Subcutaneous abdominal adipose tissue (tissue), 5 donors: ENCODE results near the gene ZMYND12.
A peak's percentile ranks its signal among the peaks of the same experiment; 100 is the strongest.
"Not testable (repeated sequence)": the region's sequence is repeated elsewhere in the genome, so short reads cannot be mapped to it uniquely, and the experiment has no call there.

Experiments used
- H3K27ac ChIP-seq: one replicate; pipeline ENCODE4 v1.7.0; 2013; ENCODE audit warnings: low read depth, mild to moderate bottlenecking, inconsistent platforms, low read length, moderate library complexity
- H3K27me3 ChIP-seq, 5 donors: one replicate each; pipeline ENCODE4 v1.7.0; 2013; ENCODE audit warnings: low read length in 5 of 5, inconsistent platforms in 1 of 5; ENCODE audit not compliant: control insufficient read depth in 5 of 5, insufficient read depth in 4 of 5
- H3K36me3 ChIP-seq, 5 donors: one replicate each; pipeline ENCODE4 v1.7.0; 2013; ENCODE audit warnings: low read length in 5 of 5; ENCODE audit not compliant: control insufficient read depth in 5 of 5, insufficient read depth in 5 of 5
- H3K4me1 ChIP-seq, 5 donors: one replicate each; pipeline ENCODE4 v1.7.0; 2013; ENCODE audit warnings: low read length in 5 of 5, mild to moderate bottlenecking in 3 of 5, moderate library complexity in 1 of 5; ENCODE audit not compliant: control insufficient read depth in 5 of 5, insufficient read depth in 5 of 5
- H3K4me3 ChIP-seq, 5 donors: one replicate each; pipeline ENCODE4 v1.7.0; 2013; ENCODE audit warnings: low read length in 5 of 5, low read depth in 1 of 5
- H3K9ac ChIP-seq, 5 donors: one replicate each; pipeline ENCODE4 v1.7.0; 2013; ENCODE audit warnings: low read length in 5 of 5, mild to moderate bottlenecking in 4 of 5, moderate library complexity in 3 of 5
- H3K9me3 ChIP-seq, 5 donors: one replicate each; pipeline ENCODE4 v1.7.0; 2013; ENCODE audit warnings: low read length in 5 of 5; ENCODE audit not compliant: control insufficient read depth in 5 of 5
- donor health status: healthy.
- donor health status: healthy.
- donor health status: healthy.
- donor health status: healthy.
- donor health status: healthy.

ZMYND12 gene, protein sequence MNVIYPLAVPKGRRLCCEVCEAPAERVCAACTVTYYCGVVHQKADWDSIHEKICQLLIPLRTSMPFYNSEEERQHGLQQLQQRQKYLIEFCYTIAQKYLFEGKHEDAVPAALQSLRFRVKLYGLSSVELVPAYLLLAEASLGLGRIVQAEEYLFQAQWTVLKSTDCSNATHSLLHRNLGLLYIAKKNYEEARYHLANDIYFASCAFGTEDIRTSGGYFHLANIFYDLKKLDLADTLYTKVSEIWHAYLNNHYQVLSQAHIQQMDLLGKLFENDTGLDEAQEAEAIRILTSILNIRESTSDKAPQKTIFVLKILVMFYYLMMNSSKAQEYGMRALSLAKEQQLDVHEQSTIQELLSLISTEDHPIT

DNA sequence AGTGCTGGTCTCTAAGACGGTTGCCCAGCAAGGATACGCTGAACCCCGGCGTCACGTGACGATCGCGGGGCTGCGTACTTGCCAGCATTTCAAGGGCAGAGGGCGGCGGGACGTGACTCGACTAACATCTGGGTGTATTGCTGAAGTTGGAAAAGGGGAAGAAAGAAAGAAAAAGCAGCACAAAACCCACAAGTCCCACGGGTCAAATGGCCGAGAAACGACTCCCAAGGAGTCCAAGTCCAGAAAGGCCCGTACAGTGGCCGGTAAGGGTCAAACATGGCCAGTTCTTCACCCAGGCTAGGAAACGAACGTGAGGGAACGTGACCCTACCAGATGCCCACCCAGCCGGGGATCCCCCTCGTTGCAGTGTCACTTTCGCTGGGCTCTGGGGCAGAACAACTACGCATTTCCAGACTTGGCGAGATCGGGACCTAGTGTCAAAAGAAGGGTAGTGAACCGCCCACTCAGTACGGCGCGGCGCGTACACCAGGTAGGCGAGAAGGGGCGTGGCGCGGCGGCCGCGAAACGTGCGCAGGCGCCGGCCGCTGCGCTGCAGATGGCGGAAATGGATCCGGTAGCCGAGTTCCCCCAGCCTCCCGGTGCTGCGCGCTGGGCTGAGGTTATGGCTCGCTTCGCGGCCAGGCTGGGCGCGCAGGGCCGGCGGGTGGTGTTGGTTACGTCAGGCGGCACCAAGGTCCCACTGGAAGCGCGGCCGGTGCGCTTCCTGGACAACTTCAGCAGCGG is at the start of gene ZMYND12, which contains the start of gene PPCS:
Gene ZMYND12 (minus strand): TSS at position 13 of the 744 bp plus-strand sequence. CDS start 25 bp downstream, outside the sequence.
Gene PPCS (plus strand): TSS at position 534 of the 744 bp plus-strand sequence. CDS start 23 bp downstream, at position 557.
- Histone ChIP-seq H3K9me3 (no peaks in the 10 kb centered on the region), H3K4me3 (peak within 1 kb of the TSS; percentile 92 to 98 (median 97)), H3K9ac (peak within 1 kb of the TSS; percentile 89 to 96 (median 90)), H3K27ac (peak within 1 kb of the TSS; percentile 92), H3K4me1 (peaks cover 8 to 22% (median 18%) of the 10 kb centered on the region in 5 donors), H3K36me3 (peaks cover 12 to 30% (median 24%) of the 10 kb centered on the region in 5 donors), H3K27me3 (no peaks in the 10 kb centered on the region)

GRCh38 chr1:42504535-42505128 is 48.8 kb upstream of the ZMYND12 start:
- peaks cover 20 to 61% (median 59%) of the 10 kb centered on the region in 5 donors for H3K9me3 ChIP-seq
- H3K36me3 ChIP-seq, result peaks cover 0 to 26% (median 2%) of the 10 kb centered on the region in 5 donors

GRCh38 chr1:42502031-42502430 is 46.2 kb upstream of the ZMYND12 start:
- Histone ChIP-seq H3K36me3 (peaks cover 2 to 25% (median 9%) of the 10 kb centered on the region in 5 donors), H3K9me3 (peaks cover 18 to 42% (median 37%) of the 10 kb centered on the region in 5 donors)
- H3K4me3 ChIP-seq, H3K27ac ChIP-seq, H3K4me1 ChIP-seq, H3K27me3 ChIP-seq, H3K9ac ChIP-seq: not testable (repeated sequence)

More at GRCh38 chr1:42504535-42505128, 48.8 kb upstream of the ZMYND12 start:
- H3K9ac ChIP-seq, result no peak overlapping the region
- no peak overlapping the region for H3K27ac ChIP-seq
- H3K27me3 ChIP-seq, result no peaks in the 10 kb centered on the region
- peak overlapping the region in 2 of 5 donors; percentile 44 for H3K4me3 ChIP-seq
- no peaks in the 10 kb centered on the region for H3K4me1 ChIP-seq

GRCh38 chr1:42490237-42490636 is 34.4 kb upstream of the ZMYND12 start:
- H3K27ac ChIP-seq, result no peak overlapping the region
- peaks cover 0 to 2% (median 0%) of the 10 kb centered on the region in 5 donors for H3K9me3 ChIP-seq
- no peaks in the 10 kb centered on the region for H3K4me1 ChIP-seq
- H3K4me3 ChIP-seq, result no peak overlapping the region
- no peaks in the 10 kb centered on the region for H3K27me3 ChIP-seq
- H3K36me3 ChIP-seq, result peaks cover 0 to 6% (median 0%) of the 10 kb centered on the region in 5 donors
- no peak overlapping the region for H3K9ac ChIP-seq

DNA sequence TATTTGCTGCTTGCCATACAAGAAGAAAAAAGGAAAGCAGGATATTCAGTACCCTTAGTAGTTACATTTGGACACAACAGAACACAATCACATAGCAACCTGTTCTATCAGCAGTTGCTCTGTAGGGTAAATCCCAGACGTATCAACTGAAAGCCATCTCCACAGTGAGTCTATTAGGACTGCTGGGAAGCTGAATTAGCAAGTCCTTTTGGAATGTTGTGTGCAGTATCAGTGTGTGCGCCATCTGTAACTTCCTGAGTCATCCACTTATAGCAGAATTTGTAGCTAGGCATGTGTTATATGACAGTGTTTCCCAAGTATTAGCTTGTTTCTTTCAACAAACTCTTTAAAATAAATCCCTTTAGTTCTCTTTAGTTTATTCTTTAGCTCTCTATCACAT is 28.6 kb upstream of the ZMYND12 start:
- Histone ChIP-seq H3K9me3 (peaks cover 0 to 2% (median 0%) of the 10 kb centered on the region in 5 donors), H3K27ac (no peak overlapping the region), H3K9ac (no peak overlapping the region), H3K27me3 (no peaks in the 10 kb centered on the region), H3K4me3 (no peak overlapping the region), H3K4me1 (no peaks in the 10 kb centered on the region), H3K36me3 (peaks cover 2 to 20% (median 8%) of the 10 kb centered on the region in 5 donors)

DNA sequence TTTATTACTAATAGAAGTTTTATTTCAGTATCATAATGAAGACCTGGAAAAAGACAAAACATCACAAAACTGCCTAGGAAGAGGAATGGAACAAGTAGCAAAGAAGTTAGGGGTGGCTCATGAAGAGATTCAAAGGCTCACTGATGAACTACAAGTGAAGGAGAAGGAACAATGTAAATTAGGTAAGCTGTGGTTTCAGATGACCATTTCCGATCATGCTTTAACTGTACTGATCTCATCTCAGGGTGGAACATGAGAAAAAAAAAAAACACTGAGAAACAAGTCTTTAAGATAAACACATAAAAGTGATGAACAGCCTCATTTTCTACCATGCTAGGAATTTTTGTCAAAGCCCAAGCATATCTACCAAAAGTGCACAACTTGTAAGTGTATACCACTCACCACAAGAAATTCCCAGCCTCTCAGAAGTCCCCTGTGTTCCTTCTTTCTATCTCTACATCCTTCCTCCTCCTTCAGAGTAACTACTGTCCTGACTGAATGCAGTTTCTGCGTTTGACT is 26.9 kb upstream of the ZMYND12 start:
- no peaks in the 10 kb centered on the region for H3K4me1 ChIP-seq
- peaks cover 2 to 20% (median 8%) of the 10 kb centered on the region in 5 donors for H3K36me3 ChIP-seq
- H3K27ac ChIP-seq, result no peak overlapping the region
- no peak overlapping the region for H3K4me3 ChIP-seq
- no peak overlapping the region for H3K9ac ChIP-seq
- H3K9me3 ChIP-seq, result peaks cover 0 to 2% (median 0%) of the 10 kb centered on the region in 5 donors
- no peaks in the 10 kb centered on the region for H3K27me3 ChIP-seq

DNA sequence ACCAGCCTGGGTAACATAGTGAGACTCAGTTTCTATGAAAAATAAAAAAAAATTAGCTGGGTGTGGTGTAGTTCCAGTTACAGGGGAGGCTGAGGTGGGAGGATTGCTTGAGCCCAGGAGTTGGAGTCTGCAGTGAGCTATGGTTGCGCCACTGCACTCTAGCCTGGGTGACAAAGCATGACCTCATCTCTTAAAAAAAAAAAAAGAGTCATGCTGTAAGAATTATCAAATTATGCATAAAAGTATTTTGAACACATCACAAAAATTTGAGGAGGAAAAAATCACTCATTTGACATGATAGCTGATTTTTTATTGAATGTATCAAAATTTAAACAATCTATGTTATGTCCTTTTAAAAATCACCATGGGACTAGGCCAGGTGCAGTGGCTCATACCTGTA is 25.1 kb upstream of the ZMYND12 start:
- Histone ChIP-seq H3K27me3 (no peaks in the 10 kb centered on the region), H3K36me3 (peaks cover 0 to 14% (median 8%) of the 10 kb centered on the region in 5 donors), H3K27ac (no peak overlapping the region), H3K4me1 (no peaks in the 10 kb centered on the region), H3K9me3 (no peaks in the 10 kb centered on the region), H3K9ac (no peak overlapping the region), H3K4me3 (no peak overlapping the region)

- H3K36me3 ChIP-seq, result peaks cover 0 to 14% (median 8%) of the 10 kb centered on the region in 5 donors
- H3K4me1 ChIP-seq, result no peaks in the 10 kb centered on the region
- H3K27me3 ChIP-seq, result no peaks in the 10 kb centered on the region
- no peaks in the 10 kb centered on the region for H3K9me3 ChIP-seq
- H3K4me3 ChIP-seq, result no peak overlapping the region
- H3K27ac ChIP-seq, result no peak overlapping the region
- H3K9ac ChIP-seq, result no peak overlapping the region
Observed at GRCh38 chr1:42479621-42480020, 23.8 kb upstream of the ZMYND12 start.

GRCh38 chr1:42477775-42478174 is 22.0 kb upstream of the ZMYND12 start:
- Histone ChIP-seq H3K4me1 (no peaks in the 10 kb centered on the region), H3K27ac (no peak overlapping the region), H3K9ac (no peak overlapping the region), H3K4me3 (no peak overlapping the region), H3K27me3 (no peaks in the 10 kb centered on the region), H3K9me3 (no peaks in the 10 kb centered on the region), H3K36me3 (peaks cover 0 to 7% (median 5%) of the 10 kb centered on the region in 5 donors)
